Liver (tissue), 9 donors: ENCODE results near the gene SGO2. TPM values are rescaled to one million over a fixed set of nuclear protein-coding genes. Genes with fewer than 3 reads are reported as not detected.

ENCODE experiments used
- DNase-seq: peaks from one replicate; pipeline ENCODE4 v3.0.0-alpha.2; 2017; ENCODE audit warnings: low spot score
- H3K27ac ChIP-seq, 2 donors: one replicate each; pipeline ENCODE4 v1.7.0; 2013; ENCODE audit warnings: inconsistent platforms in 2 of 2, low read length in 2 of 2, control low read depth in 1 of 2, low read depth in 1 of 2, mild to moderate bottlenecking in 1 of 2
- H3K27me3 ChIP-seq, 4 donors: one replicate each; pipeline versions ENCODE4 v1.6.1 to v1.7.0; 2013; ENCODE audit warnings: low read length in 3 of 4, inconsistent platforms in 1 of 4, mild to moderate bottlenecking in 1 of 4, moderate library complexity in 1 of 4; ENCODE audit not compliant: control insufficient read depth in 4 of 4, insufficient read depth in 4 of 4
- H3K36me3 ChIP-seq, 4 donors: one replicate each; pipeline versions ENCODE4 v1.6.1 to v1.7.0; 2013; ENCODE audit warnings: low read length in 3 of 4, mild to moderate bottlenecking in 3 of 4, low read depth in 1 of 4, moderate library complexity in 1 of 4; ENCODE audit not compliant: control insufficient read depth in 4 of 4, insufficient read depth in 3 of 4
- H3K4me1 ChIP-seq, 4 donors: one replicate each; pipeline versions ENCODE4 v1.6.1 to v1.7.0; 2013; ENCODE audit warnings: low read length in 3 of 4, mild to moderate bottlenecking in 3 of 4, moderate library complexity in 1 of 4; ENCODE audit not compliant: control insufficient read depth in 4 of 4, insufficient read depth in 4 of 4
- H3K4me3 ChIP-seq, 3 donors: one replicate each; pipeline versions ENCODE4 v1.6.1 to v1.7.0; 2013; ENCODE audit warnings: low read length in 3 of 3, control low read depth in 1 of 3, low read depth in 1 of 3, mild to moderate bottlenecking in 1 of 3
- H3K9ac ChIP-seq, 2 donors: one replicate each; pipeline ENCODE4 v1.7.0; 2013; ENCODE audit warnings: low read length in 2 of 2, mild to moderate bottlenecking in 2 of 2, moderate library complexity in 2 of 2, control low read depth in 1 of 2, low read depth in 1 of 2
- H3K9me3 ChIP-seq, 4 donors: one replicate each; pipeline versions ENCODE4 v1.6.1 to v1.7.0; 2013; ENCODE audit warnings: low read length in 3 of 4; ENCODE audit not compliant: control insufficient read depth in 4 of 4
- ATF3 ChIP-seq: IDR thresholded peaks from 2 replicates; pipeline ENCODE4 v1.6.1; 2016; ENCODE audit warnings: antibody characterized with exemption
- FOXA1 ChIP-seq: IDR thresholded peaks from 2 replicates; pipeline ENCODE4 v1.6.1; 2016; ENCODE audit warnings: antibody characterized with exemption
- GABPA ChIP-seq, 2 donors: IDR thresholded peaks in 1 of 2; conservative IDR thresholded peaks in 1 of 2; 2 replicates each; pipeline ENCODE4 v1.6.1; 2016; ENCODE audit warnings: antibody characterized with exemption in 2 of 2, mild to moderate bottlenecking in 1 of 2, moderate library complexity in 1 of 2
- HNF4A ChIP-seq, 2 donors: conservative IDR thresholded peaks; 2 replicates each; pipeline ENCODE4 v1.6.1; 2016; ENCODE audit warnings: antibody characterized with exemption in 2 of 2, mild to moderate bottlenecking in 2 of 2
- HNF4G ChIP-seq: IDR thresholded peaks from 2 replicates; pipeline ENCODE4 v1.6.1; 2016; ENCODE audit warnings: antibody characterized with exemption
- JUND ChIP-seq, 2 donors: IDR thresholded peaks; 2 replicates each; pipeline ENCODE4 v1.6.1; 2016; ENCODE audit warnings: antibody characterized with exemption in 2 of 2
- MAX ChIP-seq: IDR thresholded peaks from 2 replicates; pipeline ENCODE4 v1.6.1; 2016; ENCODE audit warnings: antibody characterized with exemption
- RAD21 ChIP-seq, 2 donors: IDR thresholded peaks; 2 replicates each; pipeline ENCODE4 v1.6.1; 2016; ENCODE audit warnings: antibody characterized with exemption in 2 of 2, mild to moderate bottlenecking in 2 of 2
- RXRA ChIP-seq, 2 donors: IDR thresholded peaks; 2 replicates each; pipeline ENCODE4 v1.6.1; 2017 to 2018; ENCODE audit warnings: antibody characterized with exemption in 2 of 2, mild to moderate bottlenecking in 1 of 2
- SP1 ChIP-seq: IDR thresholded peaks from 2 replicates; pipeline ENCODE4 v1.6.1; 2018; ENCODE audit warnings: antibody characterized with exemption, mild to moderate bottlenecking
- TAF1 ChIP-seq: conservative IDR thresholded peaks from 2 replicates; pipeline ENCODE4 v1.6.1; 2016; ENCODE audit warnings: antibody characterized with exemption, mild to moderate bottlenecking
- YY1 ChIP-seq: IDR thresholded peaks from 2 replicates; pipeline ENCODE4 v1.6.1; 2016; ENCODE audit warnings: antibody characterized with exemption, mild to moderate bottlenecking
- WGBS: extraction: QIAGEN DNeasy Blood & Tissue Kit; methylation state at CpG from one replicate; pipeline ENCODE4 v1.1.7; 2013; 5-methylcytosine and 5-hydroxymethylcytosine counted together
- polyA plus RNA-seq, 2 donors: library from polyadenylated mRNA; stranded (reverse) in 1 of 2; unstranded in 1 of 2; fragments of 200-250 nt in 1 of 2; fragments of >200 nt in 1 of 2; fragmentation: Nextera tagmentation in 1 of 2; extraction: Ambion mirVana in 1 of 2; gene quantifications; one replicate each; pipeline versions ENCODE4 v1.2.1 to v1.2.3, GENCODE V29; 2013 to 2015
- total RNA-seq, 2 donors: library from RNA; depleted of rRNA; stranded (reverse); fragments of >200 nt; gene quantifications; one replicate each; pipeline ENCODE4 v1.2.3, GENCODE V29; 2014
- TF ChIP-seq, protein P1 (sequence below): fragments of 150-350 bp; IDR thresholded peaks from 2 replicates; pipeline ENCODE4 v1.5.1; 2017; ENCODE audit warnings: improper control_type of control experiment, low read depth, low read length; ENCODE audit not compliant: missing input control
- TF ChIP-seq, protein P2 (sequence below): IDR thresholded peaks from 2 replicates; pipeline ENCODE4 v1.6.1; 2016; ENCODE audit warnings: antibody characterized with exemption
- TF ChIP-seq, protein P3 (sequence below): IDR thresholded peaks from 2 replicates; pipeline ENCODE4 v1.6.1; 2016; ENCODE audit warnings: antibody characterized with exemption, mild to moderate bottlenecking
- donor health status: healthy.
- donor health status: healthy.
- donor health status: healthy.
- donor health status: healthy.
- donor health status: healthy.

SGO2 gene
- total and polyA plus RNA-seq, 4 donors, result 0.58 to 14.9 (median 0.77) TPM

DNA sequence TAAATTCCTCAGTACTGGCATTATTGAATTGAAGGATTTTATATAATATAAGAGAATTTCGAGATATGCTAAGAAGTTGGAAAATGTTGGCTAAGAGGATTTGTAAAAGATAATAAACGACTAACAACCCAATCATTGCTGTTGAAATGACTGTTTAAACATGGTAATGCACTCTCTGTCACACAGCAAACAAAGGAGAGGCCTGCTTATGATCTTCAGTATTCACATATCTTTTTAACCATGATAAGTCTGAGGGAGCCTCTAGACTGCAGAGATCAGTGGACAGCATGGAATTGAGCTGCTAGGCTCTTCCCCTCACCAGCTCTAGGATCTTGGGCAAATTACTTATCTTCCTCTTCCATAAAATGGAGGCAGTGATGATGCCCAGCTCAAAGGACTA lies 18.8 kb upstream of the SGO2 start:
- H3K36me3 ChIP-seq, result peaks cover 3 to 17% (median 9%) of the 10 kb centered on the region in 4 donors
- H3K27ac ChIP-seq, result no peak overlapping the region
- no peak overlapping the region for H3K4me3 ChIP-seq
- 56% methylated on average over 2 of the region's 2 CpGs for WGBS
- no peaks in the 10 kb centered on the region for H3K27me3 ChIP-seq
- TF ChIP-seq, protein P1, sequence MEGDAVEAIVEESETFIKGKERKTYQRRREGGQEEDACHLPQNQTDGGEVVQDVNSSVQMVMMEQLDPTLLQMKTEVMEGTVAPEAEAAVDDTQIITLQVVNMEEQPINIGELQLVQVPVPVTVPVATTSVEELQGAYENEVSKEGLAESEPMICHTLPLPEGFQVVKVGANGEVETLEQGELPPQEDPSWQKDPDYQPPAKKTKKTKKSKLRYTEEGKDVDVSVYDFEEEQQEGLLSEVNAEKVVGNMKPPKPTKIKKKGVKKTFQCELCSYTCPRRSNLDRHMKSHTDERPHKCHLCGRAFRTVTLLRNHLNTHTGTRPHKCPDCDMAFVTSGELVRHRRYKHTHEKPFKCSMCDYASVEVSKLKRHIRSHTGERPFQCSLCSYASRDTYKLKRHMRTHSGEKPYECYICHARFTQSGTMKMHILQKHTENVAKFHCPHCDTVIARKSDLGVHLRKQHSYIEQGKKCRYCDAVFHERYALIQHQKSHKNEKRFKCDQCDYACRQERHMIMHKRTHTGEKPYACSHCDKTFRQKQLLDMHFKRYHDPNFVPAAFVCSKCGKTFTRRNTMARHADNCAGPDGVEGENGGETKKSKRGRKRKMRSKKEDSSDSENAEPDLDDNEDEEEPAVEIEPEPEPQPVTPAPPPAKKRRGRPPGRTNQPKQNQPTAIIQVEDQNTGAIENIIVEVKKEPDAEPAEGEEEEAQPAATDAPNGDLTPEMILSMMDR, result no peak
- TF ChIP-seq FOXA1 (no peak), TAF1 (no peak), YY1 (no peak), SP1 (no peak), RAD21 (IDR thresholded peaks at IDR 0.05) (no peak), MAX (no peak), HNF4A (conservative IDR thresholded peaks at IDR 0.05) (no peak), ATF3 (no peak), RXRA (IDR thresholded peaks at IDR 0.05) (no peak), JUND (IDR thresholded peaks at IDR 0.05) (no peak), GABPA (IDR thresholded peaks at IDR 0.05 in 1 of 2, conservative IDR thresholded peaks at IDR 0.05 in 1 of 2) (no peak), HNF4G (no peak)
- TF ChIP-seq, protein P2, sequence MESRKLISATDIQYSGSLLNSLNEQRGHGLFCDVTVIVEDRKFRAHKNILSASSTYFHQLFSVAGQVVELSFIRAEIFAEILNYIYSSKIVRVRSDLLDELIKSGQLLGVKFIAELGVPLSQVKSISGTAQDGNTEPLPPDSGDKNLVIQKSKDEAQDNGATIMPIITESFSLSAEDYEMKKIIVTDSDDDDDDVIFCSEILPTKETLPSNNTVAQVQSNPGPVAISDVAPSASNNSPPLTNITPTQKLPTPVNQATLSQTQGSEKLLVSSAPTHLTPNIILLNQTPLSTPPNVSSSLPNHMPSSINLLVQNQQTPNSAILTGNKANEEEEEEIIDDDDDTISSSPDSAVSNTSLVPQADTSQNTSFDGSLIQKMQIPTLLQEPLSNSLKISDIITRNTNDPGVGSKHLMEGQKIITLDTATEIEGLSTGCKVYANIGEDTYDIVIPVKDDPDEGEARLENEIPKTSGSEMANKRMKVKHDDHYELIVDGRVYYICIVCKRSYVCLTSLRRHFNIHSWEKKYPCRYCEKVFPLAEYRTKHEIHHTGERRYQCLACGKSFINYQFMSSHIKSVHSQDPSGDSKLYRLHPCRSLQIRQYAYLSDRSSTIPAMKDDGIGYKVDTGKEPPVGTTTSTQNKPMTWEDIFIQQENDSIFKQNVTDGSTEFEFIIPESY, result no peak
- TF ChIP-seq, protein P3, sequence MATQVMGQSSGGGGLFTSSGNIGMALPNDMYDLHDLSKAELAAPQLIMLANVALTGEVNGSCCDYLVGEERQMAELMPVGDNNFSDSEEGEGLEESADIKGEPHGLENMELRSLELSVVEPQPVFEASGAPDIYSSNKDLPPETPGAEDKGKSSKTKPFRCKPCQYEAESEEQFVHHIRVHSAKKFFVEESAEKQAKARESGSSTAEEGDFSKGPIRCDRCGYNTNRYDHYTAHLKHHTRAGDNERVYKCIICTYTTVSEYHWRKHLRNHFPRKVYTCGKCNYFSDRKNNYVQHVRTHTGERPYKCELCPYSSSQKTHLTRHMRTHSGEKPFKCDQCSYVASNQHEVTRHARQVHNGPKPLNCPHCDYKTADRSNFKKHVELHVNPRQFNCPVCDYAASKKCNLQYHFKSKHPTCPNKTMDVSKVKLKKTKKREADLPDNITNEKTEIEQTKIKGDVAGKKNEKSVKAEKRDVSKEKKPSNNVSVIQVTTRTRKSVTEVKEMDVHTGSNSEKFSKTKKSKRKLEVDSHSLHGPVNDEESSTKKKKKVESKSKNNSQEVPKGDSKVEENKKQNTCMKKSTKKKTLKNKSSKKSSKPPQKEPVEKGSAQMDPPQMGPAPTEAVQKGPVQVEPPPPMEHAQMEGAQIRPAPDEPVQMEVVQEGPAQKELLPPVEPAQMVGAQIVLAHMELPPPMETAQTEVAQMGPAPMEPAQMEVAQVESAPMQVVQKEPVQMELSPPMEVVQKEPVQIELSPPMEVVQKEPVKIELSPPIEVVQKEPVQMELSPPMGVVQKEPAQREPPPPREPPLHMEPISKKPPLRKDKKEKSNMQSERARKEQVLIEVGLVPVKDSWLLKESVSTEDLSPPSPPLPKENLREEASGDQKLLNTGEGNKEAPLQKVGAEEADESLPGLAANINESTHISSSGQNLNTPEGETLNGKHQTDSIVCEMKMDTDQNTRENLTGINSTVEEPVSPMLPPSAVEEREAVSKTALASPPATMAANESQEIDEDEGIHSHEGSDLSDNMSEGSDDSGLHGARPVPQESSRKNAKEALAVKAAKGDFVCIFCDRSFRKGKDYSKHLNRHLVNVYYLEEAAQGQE, result no peak
- H3K9ac ChIP-seq, result no peak overlapping the region
- DNase-seq, result no peak
- no peaks in the 10 kb centered on the region for H3K9me3 ChIP-seq
- peaks cover 0 to 13% (median 8%) of the 10 kb centered on the region in 4 donors for H3K4me1 ChIP-seq

DNA sequence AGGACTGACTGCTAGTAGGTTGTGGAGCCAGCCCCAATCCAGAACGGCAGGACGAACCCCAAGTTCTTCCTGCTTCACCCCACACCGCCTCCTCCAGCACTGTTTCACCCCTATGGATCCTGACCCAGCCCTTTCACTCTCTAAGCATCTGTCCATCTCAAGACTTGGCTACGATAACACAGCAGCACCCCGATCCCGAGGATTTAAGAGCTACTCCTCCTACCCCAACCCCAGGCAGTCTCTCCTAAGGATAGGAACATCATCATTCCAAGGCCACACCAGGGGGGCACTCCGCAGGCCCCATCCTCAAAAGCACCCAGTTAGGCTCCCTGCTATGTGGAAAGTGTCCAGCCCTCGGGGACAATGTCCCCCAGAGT lies 16.8 kb upstream of the SGO2 start:
- H3K9me3 ChIP-seq, result no peaks in the 10 kb centered on the region
- H3K4me3 ChIP-seq, result peak overlapping the region; percentile 61 to 79 (median 76)
- no peak for TF ChIP-seq RXRA (IDR thresholded peaks at IDR 0.05)
- TF ChIP-seq HNF4G, result no peak
- no peak for TF ChIP-seq SP1
- TF ChIP-seq, protein P2, result no peak
- TF ChIP-seq HNF4A (conservative IDR thresholded peaks at IDR 0.05), result no peak
- H3K27me3 ChIP-seq, result no peaks in the 10 kb centered on the region
- no peak for DNase-seq
- peak overlapping the region; percentile 64 to 90 for H3K9ac ChIP-seq
- WGBS, result 46% methylated on average over 8 of the region's 8 CpGs
- peak overlapping the region; percentile 51 to 74 for H3K27ac ChIP-seq
- H3K36me3 ChIP-seq, result peaks cover 1 to 10% (median 5%) of the 10 kb centered on the region in 4 donors
- peaks cover 0 to 13% (median 8%) of the 10 kb centered on the region in 4 donors for H3K4me1 ChIP-seq
